HCT116 (cell line): ENCODE results near the gene GTSF1L. TPM values are rescaled to one million over a fixed set of nuclear protein-coding genes. Genes with fewer than 3 reads are reported as not detected.

Experiments
- ATAC-seq: fragments of 200-7000 bp; cut with Tn5 transposase; 2 replicates; pipeline ENCODE4 v1.9.1; 2020; ENCODE audit warnings: mild to moderate bottlenecking, moderate library complexity
- BruUV-seq: library from RNA; stranded (reverse); fragments of 400-500 nt; replicated peaks from 2 replicates; lab custom pipeline; 2021; lab: Mats Ljungman, UMichigan
- CTCF ChIA-PET: fragments of 300-600 bp; sonication (Branson Sonifier 250); formaldehyde crosslinking; loops from one replicate; lab custom pipeline; 2021; ENCODE audit warnings: antibody characterized with exemption; lab: Charles Lee
- POLR2A ChIA-PET: fragments of 300-600, 350-600 bp; sonication (Branson Sonifier 250); formaldehyde crosslinking; loops from one replicate; lab custom pipeline; 2021; ENCODE audit warnings: antibody characterized with exemption; lab: Charles Lee
- RAD21 ChIA-PET, 2 experiments: fragments of 300-600 bp; sonication (Branson Sonifier 250); formaldehyde crosslinking; loops; one replicate each; lab custom pipeline; 2023; ENCODE audit warnings: low total read pairs in 2 of 2; ENCODE audit not compliant: uncharacterized antibody in 2 of 2, unreplicated experiment in 2 of 2, low non-redundant PET in 1 of 2; lab: Charles Lee
- DNase-seq: peaks from one replicate; pipeline ENCODE4 v3.0.0-alpha.2; 2010; ENCODE audit warnings: low read depth, low spot score
- H2AFZ ChIP-seq: fragments of 200-600 bp; shearing (Covaris generic), sonication (generic); 2 replicates; pipeline ENCODE4 v1.6.1; 2017; ENCODE audit warnings: low read depth, mixed run types, mixed read lengths, antibody characterized with exemption, low read length; ENCODE audit not compliant: poor library complexity, severe bottlenecking
- H3K27ac ChIP-seq: 2 replicates; pipeline ENCODE4 v1.5.1; 2012; ENCODE audit warnings: low read depth, low read length
- H3K27me3 ChIP-seq: fragments of 200-600 bp; sonication (generic); 2 replicates; pipeline ENCODE4 v1.6.1; 2016; ENCODE audit warnings: mixed run types, low read length, mixed read lengths; ENCODE audit not compliant: insufficient read depth
- H3K36me3 ChIP-seq, 2 experiments: fragments of 200-500 bp in 1 of 2; fragments of 200-600 bp in 1 of 2; sonication (Bioruptor generic) in 1 of 2; sonication (generic) in 1 of 2; 2 replicates each; pipeline versions ENCODE4 v1.5.1 to v1.6.1; 2014 to 2016; ENCODE audit warnings: low read length in 2 of 2, inconsistent platforms in 1 of 2, mixed read lengths in 1 of 2, mixed run types in 1 of 2; ENCODE audit not compliant: insufficient read depth in 2 of 2, control insufficient read depth in 1 of 2
- H3K4me1 ChIP-seq, 2 experiments: fragments of 200-600 bp in 1 of 2; sonication (generic) in 1 of 2; 2 replicates each; pipeline versions ENCODE4 v1.5.1 to v1.6.1; 2012 to 2017; ENCODE audit warnings: low read length in 2 of 2, inconsistent platforms in 1 of 2, mild to moderate bottlenecking in 1 of 2, mixed read lengths in 1 of 2, mixed run types in 1 of 2, moderate library complexity in 1 of 2; ENCODE audit not compliant: insufficient read depth in 2 of 2, control insufficient read depth in 1 of 2
- H3K4me2 ChIP-seq: fragments of 200-600 bp; sonication (generic); 2 replicates; pipeline ENCODE4 v1.6.1; 2017; ENCODE audit warnings: mixed run types, low read length, mixed read lengths
- H3K4me3 ChIP-seq, 2 experiments: fragments of 200-600 bp in 1 of 2; sonication (generic) in 1 of 2; replicated peaks in 1 of 2; 2 replicates each; pipeline ENCODE4 v1.5.1; 2011 to 2016; ENCODE audit warnings: low read length in 2 of 2, control low read depth in 1 of 2, low read depth in 1 of 2, mild to moderate bottlenecking in 1 of 2, mixed read lengths in 1 of 2, mixed run types in 1 of 2
- H3K79me2 ChIP-seq: fragments of 200-600 bp; sonication (generic); 2 replicates; pipeline ENCODE4 v1.6.1; 2017; ENCODE audit warnings: mild to moderate bottlenecking, mixed run types, low read length, moderate library complexity, mixed read lengths; ENCODE audit not compliant: insufficient read depth
- H3K9ac ChIP-seq: fragments of 200-600 bp; sonication (generic); 2 replicates; pipeline ENCODE4 v1.6.1; 2016; ENCODE audit warnings: low read length, mixed read lengths
- H3K9me2 ChIP-seq: fragments of 200-600 bp; sonication (generic), shearing (Covaris generic); 2 replicates; pipeline ENCODE4 v1.6.1; 2017; ENCODE audit warnings: mixed run types, mild to moderate bottlenecking, moderate library complexity; ENCODE audit not compliant: insufficient read depth
- H3K9me3 ChIP-seq, 2 experiments: fragments of 200-500 bp in 1 of 2; fragments of 200-600 bp in 1 of 2; sonication (Bioruptor generic) in 1 of 2; sonication (generic) in 1 of 2; 2 replicates each; pipeline ENCODE4 v1.6.1; 2014 to 2017; ENCODE audit warnings: low read length in 2 of 2, mixed read lengths in 2 of 2, inconsistent platforms in 1 of 2, low read depth in 1 of 2, mild to moderate bottlenecking in 1 of 2, mixed run types in 1 of 2, moderate library complexity in 1 of 2; ENCODE audit not compliant: control insufficient read depth in 1 of 2, insufficient read depth in 1 of 2
- H4K20me1 ChIP-seq: fragments of 200-600 bp; sonication (generic), shearing (Covaris generic); 2 replicates; pipeline ENCODE4 v1.6.1; 2017; ENCODE audit warnings: mixed run types, mild to moderate bottlenecking, moderate library complexity; ENCODE audit not compliant: insufficient read depth
- ATF3 ChIP-seq: IDR thresholded peaks from 2 replicates; pipeline ENCODE4 v1.6.1; 2012
- CBX3 ChIP-seq: IDR thresholded peaks from 2 replicates; pipeline ENCODE4 v1.6.1; 2012; ENCODE audit warnings: low read depth
- EGR1 ChIP-seq: IDR thresholded peaks from 2 replicates; pipeline ENCODE4 v1.6.1; 2012; ENCODE audit warnings: low read depth
- ELF1 ChIP-seq: IDR thresholded peaks from 2 replicates; pipeline ENCODE4 v1.6.1; 2012; ENCODE audit warnings: low read depth, borderline replicate concordance
- EZH2 ChIP-seq: fragments of 200-600 bp; sonication (generic); IDR thresholded peaks from 2 replicates; pipeline ENCODE4 v1.6.1; 2017; ENCODE audit warnings: antibody characterized with exemption, mixed run types
- EZH2phosphoT487 ChIP-seq: fragments of 200-600 bp; IDR thresholded peaks from 2 replicates; pipeline ENCODE4 v1.6.1; 2018; ENCODE audit warnings: antibody characterized with exemption, borderline replicate concordance
- FOSL1 ChIP-seq: IDR thresholded peaks from 2 replicates; pipeline ENCODE4 v1.6.1; 2012; ENCODE audit warnings: low read depth
- JUND ChIP-seq: IDR thresholded peaks from 2 replicates; pipeline ENCODE4 v1.6.1; 2012
- POLR2A ChIP-seq: IDR thresholded peaks from 2 replicates; pipeline ENCODE4 v1.7.0; 2011; ENCODE audit warnings: borderline replicate concordance; ENCODE audit not compliant: insufficient read depth, insufficient read length; ENCODE audit errors: extremely low read depth
- RAD21 ChIP-seq: IDR thresholded peaks from 2 replicates; pipeline ENCODE4 v1.6.1; 2012; ENCODE audit warnings: low read depth, mild to moderate bottlenecking
- REST ChIP-seq: IDR thresholded peaks from 2 replicates; pipeline ENCODE4 v1.6.1; 2012; ENCODE audit warnings: low read depth
- SIN3A ChIP-seq: IDR thresholded peaks from 2 replicates; pipeline ENCODE4 v1.6.1; 2012; ENCODE audit warnings: low read depth
- SP1 ChIP-seq: IDR thresholded peaks from 2 replicates; pipeline ENCODE4 v1.6.1; 2012; ENCODE audit warnings: low read depth
- SRF ChIP-seq: IDR thresholded peaks from 2 replicates; pipeline ENCODE4 v1.6.1; 2012; ENCODE audit warnings: low read depth
- TCF7L2 ChIP-seq: IDR thresholded peaks from 2 replicates; pipeline ENCODE4 v1.7.0; 2011; ENCODE audit warnings: borderline replicate concordance, inconsistent platforms; ENCODE audit not compliant: insufficient read depth, insufficient read length; ENCODE audit errors: extremely low read depth
- YY1 ChIP-seq: IDR thresholded peaks from 2 replicates; pipeline ENCODE4 v1.6.1; 2011; ENCODE audit warnings: low read length, low read depth, moderate library complexity, mild to moderate bottlenecking; ENCODE audit not compliant: insufficient replicate concordance; ENCODE audit errors: extremely low read depth
- ZBTB33 ChIP-seq: IDR thresholded peaks from 2 replicates; pipeline ENCODE4 v1.6.1; 2011; ENCODE audit warnings: mild to moderate bottlenecking, low read length, moderate library complexity; ENCODE audit not compliant: insufficient replicate concordance; ENCODE audit errors: extremely low read depth
- ZNF274 ChIP-seq: fragments of 200-500 bp; sonication (Bioruptor generic); IDR thresholded peaks from 2 replicates; pipeline ENCODE4 v1.6.1; 2014; ENCODE audit warnings: mild to moderate bottlenecking, low read depth, low read length, inconsistent platforms
- intact Hi-C: fragments of 100-400 bp; cut with micrococcal nuclease; formaldehyde crosslinking; loops from 2 replicates; pipeline ENCODE4 v1.10.0; 2022
- total RNA-seq: library from RNA; stranded (reverse); gene quantifications from one replicate; pipeline ENCODE4 v1.2.1, GENCODE V29; 2021; ENCODE audit not compliant: unreplicated experiment

Gene GTSF1L
- total RNA-seq, 1 experiment from 2014 or later, result not detected

GRCh38 chr20:43721429-43722152, 5.2 kb downstream of the GTSF1L start:
- no peak for TF ChIP-seq CBX3
- TF ChIP-seq SP1, result no peak
- TF ChIP-seq FOSL1, result no peak
- no peak for TF ChIP-seq EZH2
- TF ChIP-seq ELF1, result no peak
- TF ChIP-seq YY1, result no peak
- TF ChIP-seq TCF7L2, result no peak
- TF ChIP-seq POLR2A, result no peak
- no peak for TF ChIP-seq SRF
- TF ChIP-seq ATF3, result no peak
- no peak for TF ChIP-seq EZH2phosphoT487
- no peak for TF ChIP-seq REST
- no peak for TF ChIP-seq JUND
- TF ChIP-seq EGR1, result no peak
- no peak for TF ChIP-seq RAD21
- TF ChIP-seq SIN3A, result no peak
- no peak for TF ChIP-seq ZBTB33
- TF ChIP-seq ZNF274, result no peak
- TF ChIP-seq, all 23 proteins: peak for 0
- intact Hi-C loops, result no loop called here
- H3K27me3 ChIP-seq, result no peaks in the 10 kb centered on the region
- CTCF ChIA-PET, result no interaction called here
- 0 out of 4 replicates have a peak, but pooled peaks cover 0 to 2% of the 10 kb centered on the region in 2 experiments for H3K36me3 ChIP-seq
- H3K4me3 ChIP-seq, result no peak overlapping the region
- H3K79me2 ChIP-seq, result no peaks in the 10 kb centered on the region
- no peak overlapping the region for H3K27ac ChIP-seq
- no peak overlapping the region for H2AFZ ChIP-seq
- H3K4me2 ChIP-seq, result no peak overlapping the region
- no peaks in the 10 kb centered on the region for H4K20me1 ChIP-seq
- ATAC-seq (no peak), DNase-seq (no peak)
- H3K4me1 ChIP-seq, result no peaks in the 10 kb centered on the region
- RAD21 ChIA-PET, result no interaction called here
- POLR2A ChIA-PET, result no interaction called here
- BruUV-seq, result no TSS peak
- no peaks in the 10 kb centered on the region for H3K9me2 ChIP-seq
- no peak overlapping the region for H3K9ac ChIP-seq
- H3K9me3 ChIP-seq, result no peaks in the 10 kb centered on the region
